IMR-90 (cell line): ENCODE data around the gene KCNK7. TPM values are rescaled to one million over a fixed set of nuclear protein-coding genes. Genes with fewer than 3 reads are reported as not detected.
A peak's percentile ranks its signal among the peaks of the same experiment; 100 is the strongest.

Experiments used
- ATAC-seq: fragments of 200-7000 bp; cut with Tn5 transposase; 2 replicates; pipeline ENCODE4 v1.9.1; 2020; ENCODE audit warnings: low read depth, mild to moderate bottlenecking, moderate library complexity
- BruUV-seq: library from RNA; stranded (reverse); fragments of 400-500 nt; replicated peaks from 2 replicates; lab custom pipeline; 2021; lab: Mats Ljungman, UMichigan
- CTCF ChIA-PET: fragments of 300-600 bp; formaldehyde crosslinking; extraction: SDS; loops from one replicate; lab custom pipeline; 2021; ENCODE audit warnings: antibody characterized with exemption; lab: Yijun Ruan, JAX
- POLR2A ChIA-PET: fragments of 300-600 bp; sonication (Branson Sonifier 250); formaldehyde crosslinking; loops from one replicate; lab custom pipeline; 2022; ENCODE audit warnings: antibody characterized with exemption; ENCODE audit not compliant: unreplicated experiment; lab: Charles Lee
- DNase-seq: peaks from one replicate; pipeline ENCODE4 v3.0.0; 2013
- H2AFZ ChIP-seq: replicated peaks from 2 replicates; pipeline ENCODE3; 2013; ENCODE audit warnings: low read length, mild to moderate bottlenecking; ENCODE audit not compliant: poor library complexity
- H2AK5ac ChIP-seq: 2 replicates; pipeline ENCODE4 v1.6.1; 2013; ENCODE audit warnings: low read depth, low read length, inconsistent platforms
- H2AK9ac ChIP-seq: replicated peaks from 2 replicates; pipeline ENCODE3; 2013; ENCODE audit warnings: mild to moderate bottlenecking, low read depth, low read length, moderate library complexity; ENCODE audit not compliant: poor library complexity
- H2BK120ac ChIP-seq: 2 replicates; pipeline ENCODE4 v1.6.1; 2013; ENCODE audit warnings: low read depth, low read length, inconsistent platforms
- H2BK15ac ChIP-seq: 3 replicates; pipeline ENCODE4 v1.6.1; 2013; ENCODE audit warnings: low read depth, low read length, inconsistent platforms
- H2BK20ac ChIP-seq: 2 replicates; pipeline ENCODE4 v1.6.1; 2013; ENCODE audit warnings: low read depth, mild to moderate bottlenecking, inconsistent platforms, low read length, moderate library complexity
- H2BK5ac ChIP-seq: 2 replicates; pipeline ENCODE4 v1.6.1; 2013; ENCODE audit warnings: mild to moderate bottlenecking, low read depth, low read length, inconsistent platforms; ENCODE audit not compliant: poor library complexity, severe bottlenecking
- H3K14ac ChIP-seq: replicated peaks from 2 replicates; pipeline ENCODE4 v1.6.1; 2013; ENCODE audit warnings: low read depth, low read length, inconsistent platforms
- H3K18ac ChIP-seq: 2 replicates; pipeline ENCODE4 v1.6.1; 2013; ENCODE audit warnings: low read depth, low read length, control low read depth
- H3K23ac ChIP-seq: 2 replicates; pipeline ENCODE4 v1.6.1; 2013; ENCODE audit warnings: low read depth, low read length, inconsistent platforms
- H3K27ac ChIP-seq: 2 replicates; pipeline ENCODE4 v1.5.1; 2013; ENCODE audit warnings: mild to moderate bottlenecking, control low read depth, low read length; ENCODE audit not compliant: insufficient read depth
- H3K27me3 ChIP-seq: 2 replicates; pipeline ENCODE4 v1.6.1; 2013; ENCODE audit warnings: low read length; ENCODE audit not compliant: control insufficient read depth, insufficient read depth
- H3K36me3 ChIP-seq: 2 replicates; pipeline ENCODE4 v1.6.1; 2013; ENCODE audit warnings: low read length, mixed read lengths; ENCODE audit not compliant: control insufficient read depth, insufficient read depth
- H3K4ac ChIP-seq: 2 replicates; pipeline ENCODE4 v1.6.1; 2013; ENCODE audit warnings: low read depth, low read length, inconsistent platforms
- H3K4me1 ChIP-seq: 2 replicates; pipeline ENCODE4 v1.6.1; 2013; ENCODE audit warnings: low read length, mixed read lengths; ENCODE audit not compliant: control insufficient read depth, insufficient read depth
- H3K4me2 ChIP-seq: 2 replicates; pipeline ENCODE4 v1.6.1; 2013; ENCODE audit warnings: low read depth, mild to moderate bottlenecking, control low read depth, low read length, moderate library complexity
- H3K4me3 ChIP-seq: 2 replicates; pipeline ENCODE4 v1.5.1; 2013; ENCODE audit warnings: low read depth, mild to moderate bottlenecking, control low read depth, low read length, moderate library complexity; ENCODE audit not compliant: insufficient read depth
- H3K56ac ChIP-seq: 2 replicates; pipeline ENCODE4 v1.6.1; 2013; ENCODE audit warnings: low read length, inconsistent platforms; ENCODE audit not compliant: insufficient read depth; ENCODE audit errors: extremely low read depth
- H3K79me1 ChIP-seq, 2 experiments: 2 replicates each; pipeline ENCODE4 v1.6.1; 2013; ENCODE audit warnings: low read length in 2 of 2, inconsistent platforms in 1 of 2, low read depth in 1 of 2
- H3K9ac ChIP-seq: 2 replicates; pipeline ENCODE4 v1.6.1; 2013; ENCODE audit warnings: low read depth, low read length, control low read depth
- H3K9me1 ChIP-seq: 2 replicates; pipeline ENCODE4 v1.6.1; 2013; ENCODE audit warnings: low read length, inconsistent platforms; ENCODE audit not compliant: insufficient read depth
- H3K9me3 ChIP-seq: 2 replicates; pipeline ENCODE4 v1.6.1; 2013; ENCODE audit warnings: low read length; ENCODE audit not compliant: control insufficient read depth, insufficient read depth
- H4K20me1 ChIP-seq: 2 replicates; pipeline ENCODE4 v1.6.1; 2013; ENCODE audit warnings: low read length, inconsistent platforms; ENCODE audit not compliant: insufficient read depth
- H4K5ac ChIP-seq: 2 replicates; pipeline ENCODE4 v1.6.1; 2013; ENCODE audit warnings: mild to moderate bottlenecking, low read depth, low read length, control low read depth
- H4K8ac ChIP-seq, 2 experiments: 2 replicates each; pipeline ENCODE4 v1.6.1; 2013; ENCODE audit warnings: low read depth in 2 of 2, low read length in 2 of 2, control low read depth in 1 of 2, inconsistent platforms in 1 of 2
- H4K91ac ChIP-seq: 2 replicates; pipeline ENCODE4 v1.6.1; 2013; ENCODE audit warnings: low read depth, low read length, inconsistent platforms; ENCODE audit not compliant: insufficient read depth
- BHLHE40 ChIP-seq: fragments of 150-350 bp; IDR thresholded peaks from 2 replicates; pipeline ENCODE4 v1.6.1; 2016; ENCODE audit warnings: mild to moderate bottlenecking, low read depth, low read length
- CEBPB ChIP-seq: IDR thresholded peaks from 2 replicates; pipeline ENCODE4 v1.6.1; 2012; ENCODE audit warnings: low read depth, low read length, improper control_type of control experiment
- CHD1 ChIP-seq: IDR thresholded peaks from 2 replicates; pipeline ENCODE4 v1.6.1; 2012; ENCODE audit warnings: low read depth, low read length, improper control_type of control experiment
- FOS ChIP-seq: fragments of 150-350 bp; IDR thresholded peaks from 2 replicates; pipeline ENCODE4 v1.6.1; 2016; ENCODE audit warnings: low read depth, low read length
- MAZ ChIP-seq: IDR thresholded peaks from 2 replicates; pipeline ENCODE4 v1.6.1; 2012; ENCODE audit warnings: low read depth, mild to moderate bottlenecking, low read length, improper control_type of control experiment, moderate library complexity, borderline replicate concordance
- MXI1 ChIP-seq: IDR thresholded peaks from 2 replicates; pipeline ENCODE4 v1.6.1; 2012; ENCODE audit warnings: low read depth, mild to moderate bottlenecking, low read length, moderate library complexity, borderline replicate concordance
- NFE2L2 ChIP-seq: fragments of 150-350 bp; IDR thresholded peaks from 2 replicates; pipeline ENCODE4 v1.6.1; 2016; ENCODE audit warnings: low read depth, mild to moderate bottlenecking, low read length
- POLR2A ChIP-seq: IDR thresholded peaks from 2 replicates; pipeline ENCODE4 v1.6.1; 2012; ENCODE audit warnings: mild to moderate bottlenecking, low read depth, low read length
- RAD21 ChIP-seq: IDR thresholded peaks from 2 replicates; pipeline ENCODE4 v1.6.1; 2012; ENCODE audit warnings: low read length, improper control_type of control experiment
- RCOR1 ChIP-seq: IDR thresholded peaks from 2 replicates; pipeline ENCODE4 v1.6.1; 2012; ENCODE audit warnings: mild to moderate bottlenecking, low read length, improper control_type of control experiment; ENCODE audit not compliant: insufficient replicate concordance
- RFX5 ChIP-seq: IDR thresholded peaks from 2 replicates; pipeline ENCODE4 v1.8.0; 2012; ENCODE audit warnings: low read depth, mild to moderate bottlenecking, low read length, moderate library complexity
- SMC3 ChIP-seq: fragments of 150-350 bp; IDR thresholded peaks from 2 replicates; pipeline ENCODE4 v1.6.1; 2016; ENCODE audit warnings: low read depth, mild to moderate bottlenecking, antibody characterized with exemption, low read length, moderate library complexity
- WGBS, 2 experiments: methylation state at CpG; one replicate each; pipeline versions ENCODE4 v1.1.5 to v1.1.7; 2013; ENCODE audit warnings: missing lambda C conversion rate in 2 of 2; ENCODE audit not compliant: insufficient read length in 1 of 2; ENCODE audit errors: extremely low coverage in 2 of 2; 5-methylcytosine and 5-hydroxymethylcytosine counted together
- dilution Hi-C: fragments of 300-500 bp; cut with HindIII; formaldehyde crosslinking; loops from one replicate; pipeline ENCODE4 v1.14.3; 2018; ENCODE audit warnings: low sequenced_read_pairs; ENCODE audit not compliant: unreplicated experiment
- in situ Hi-C: fragments of 300-500 bp; cut with MboI; formaldehyde crosslinking; loops from 3 replicates; pipeline ENCODE4 v1.14.3; 2019; ENCODE audit warnings: low sequenced_read_pairs, inconsistent platforms, mixed read lengths
- intact Hi-C: fragments of 100-400 bp; cut with micrococcal nuclease; formaldehyde crosslinking; loops from 2 replicates; pipeline ENCODE4 v1.10.0; 2022
- polyA plus RNA-seq, 3 experiments: library from polyadenylated mRNA; depleted of rRNA; stranded (reverse); fragments of >200 nt; gene quantifications; 2 replicates each; pipeline ENCODE4 v1.2.3, GENCODE V29; 2012; ENCODE audit warnings: low replicate concordance in 1 of 3
- total RNA-seq: library from RNA; depleted of rRNA; stranded (reverse); fragments of >200 nt; gene quantifications from 2 replicates; pipeline ENCODE4 v1.2.3, GENCODE V29; 2012
- TF ChIP-seq, protein P1 (sequence below): fragments of 150-350 bp; IDR thresholded peaks from 2 replicates; pipeline ENCODE4 v1.6.1; 2017; ENCODE audit warnings: mild to moderate bottlenecking, antibody characterized with exemption, low read length, low read depth
- TF ChIP-seq, protein P2 (sequence below): conservative IDR thresholded peaks from 2 replicates; pipeline ENCODE4 v1.5.1; 2012; ENCODE audit warnings: mild to moderate bottlenecking, low read depth, low read length, improper control_type of control experiment
- TF ChIP-seq, protein P3 (sequence below): fragments of 150-350 bp; IDR thresholded peaks from 2 replicates; pipeline ENCODE4 v1.6.1; 2016; ENCODE audit warnings: low read depth, mild to moderate bottlenecking, low read length, moderate library complexity, borderline replicate concordance

Gene KCNK7
- total and polyA plus RNA-seq, 2 of the 4 experiments (the other 2 are of a cell fraction): 0.09 TPM; not detected in 1

DNA sequence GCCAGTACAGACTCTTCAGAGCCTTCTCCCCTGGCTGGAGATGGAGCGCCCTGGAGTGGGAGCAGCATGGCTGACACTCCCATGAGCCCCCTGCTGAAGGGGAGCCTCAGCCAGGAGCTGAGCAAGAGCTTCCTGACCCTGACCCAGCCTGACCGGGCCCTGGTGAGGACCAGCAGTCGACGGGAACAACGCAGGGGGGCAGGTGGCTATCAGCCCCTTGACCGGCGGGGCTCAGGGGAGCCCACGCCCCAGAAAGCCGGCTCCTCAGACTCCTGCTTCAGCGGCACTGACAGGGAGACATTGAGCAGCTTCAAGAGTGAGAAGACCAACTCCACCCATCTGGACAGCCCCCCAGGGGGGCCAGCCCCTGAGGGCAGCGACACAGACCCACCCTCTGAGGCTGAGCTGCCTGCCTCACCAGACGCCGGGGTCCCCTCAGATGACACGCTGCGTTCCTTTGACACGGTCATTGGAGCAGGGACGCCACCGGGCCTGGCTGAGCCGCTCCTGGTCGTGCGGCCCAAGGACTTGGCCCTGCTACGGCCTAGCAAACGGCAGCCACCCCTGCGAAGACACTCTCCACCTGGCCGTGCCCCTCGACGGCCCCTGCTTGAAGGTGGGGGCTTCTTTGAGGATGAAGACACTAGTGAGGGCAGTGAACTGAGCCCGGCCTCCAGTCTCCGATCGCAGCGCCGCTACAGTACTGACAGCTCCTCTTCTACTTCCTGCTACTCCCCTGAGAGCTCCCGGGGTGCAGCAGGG, 22.6 kb upstream of the KCNK7 start:
- Histone ChIP-seq H2BK120ac (no peak overlapping the region), H3K27me3 (no peaks in the 10 kb centered on the region), H4K91ac (no peak overlapping the region), H2BK5ac (no peak overlapping the region), H2AFZ (no peak overlapping the region), H3K4me3 (no peak overlapping the region), H2AK9ac (peak overlapping the region; percentile 34), H2AK5ac (no peak overlapping the region), H3K79me1 (peaks cover 11 to 47% of the 10 kb centered on the region in 2 experiments), H4K8ac (no peak overlapping the region), H3K14ac (no peak overlapping the region), H4K20me1 (peaks cover 21% of the 10 kb centered on the region), H3K4ac (no peak overlapping the region), H3K23ac (no peak overlapping the region), H3K27ac (no peak overlapping the region), H2BK15ac (no peak overlapping the region), H4K5ac (no peak overlapping the region), H3K36me3 (peaks cover 45% of the 10 kb centered on the region), H3K9ac (no peak overlapping the region), H3K9me3 (no peaks in the 10 kb centered on the region), H3K56ac (no peak overlapping the region), H3K9me1 (0 out of 2 replicates have a peak, but pooled peaks cover 1% of the 10 kb centered on the region), H2BK20ac (no peak overlapping the region), H3K18ac (no peak overlapping the region), H3K4me2 (no peak overlapping the region), H3K4me1 (peaks cover 4% of the 10 kb centered on the region; the same call in 1 of the 2 replicates)
- in situ Hi-C loops: no loop called here
- POLR2A ChIA-PET: no interaction called here
- ATAC-seq: no peak
- BruUV-seq: no TSS peak
- dilution Hi-C loops: no loop called here
- WGBS, 2 experiments: 91% methylated on average over 19 of the region's 33 CpGs; no CpG with 5 or more reads in 1 of the 2 experiments
- no peak for DNase-seq
- CTCF ChIA-PET: no interaction called here
- intact Hi-C loops: no loop called here
- TF ChIP-seq CEBPB: no peak
- TF ChIP-seq RAD21: no peak
- no peak for TF ChIP-seq MXI1
- TF ChIP-seq CHD1: no peak
- TF ChIP-seq MAZ: no peak
- no peak for TF ChIP-seq BHLHE40
- no peak for TF ChIP-seq POLR2A
- TF ChIP-seq, protein P1, sequence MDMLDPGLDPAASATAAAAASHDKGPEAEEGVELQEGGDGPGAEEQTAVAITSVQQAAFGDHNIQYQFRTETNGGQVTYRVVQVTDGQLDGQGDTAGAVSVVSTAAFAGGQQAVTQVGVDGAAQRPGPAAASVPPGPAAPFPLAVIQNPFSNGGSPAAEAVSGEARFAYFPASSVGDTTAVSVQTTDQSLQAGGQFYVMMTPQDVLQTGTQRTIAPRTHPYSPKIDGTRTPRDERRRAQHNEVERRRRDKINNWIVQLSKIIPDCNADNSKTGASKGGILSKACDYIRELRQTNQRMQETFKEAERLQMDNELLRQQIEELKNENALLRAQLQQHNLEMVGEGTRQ: no peak
- no peak for TF ChIP-seq RFX5
- TF ChIP-seq RCOR1: no peak
- TF ChIP-seq, protein P2, sequence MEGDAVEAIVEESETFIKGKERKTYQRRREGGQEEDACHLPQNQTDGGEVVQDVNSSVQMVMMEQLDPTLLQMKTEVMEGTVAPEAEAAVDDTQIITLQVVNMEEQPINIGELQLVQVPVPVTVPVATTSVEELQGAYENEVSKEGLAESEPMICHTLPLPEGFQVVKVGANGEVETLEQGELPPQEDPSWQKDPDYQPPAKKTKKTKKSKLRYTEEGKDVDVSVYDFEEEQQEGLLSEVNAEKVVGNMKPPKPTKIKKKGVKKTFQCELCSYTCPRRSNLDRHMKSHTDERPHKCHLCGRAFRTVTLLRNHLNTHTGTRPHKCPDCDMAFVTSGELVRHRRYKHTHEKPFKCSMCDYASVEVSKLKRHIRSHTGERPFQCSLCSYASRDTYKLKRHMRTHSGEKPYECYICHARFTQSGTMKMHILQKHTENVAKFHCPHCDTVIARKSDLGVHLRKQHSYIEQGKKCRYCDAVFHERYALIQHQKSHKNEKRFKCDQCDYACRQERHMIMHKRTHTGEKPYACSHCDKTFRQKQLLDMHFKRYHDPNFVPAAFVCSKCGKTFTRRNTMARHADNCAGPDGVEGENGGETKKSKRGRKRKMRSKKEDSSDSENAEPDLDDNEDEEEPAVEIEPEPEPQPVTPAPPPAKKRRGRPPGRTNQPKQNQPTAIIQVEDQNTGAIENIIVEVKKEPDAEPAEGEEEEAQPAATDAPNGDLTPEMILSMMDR: no peak
- TF ChIP-seq, protein P3, sequence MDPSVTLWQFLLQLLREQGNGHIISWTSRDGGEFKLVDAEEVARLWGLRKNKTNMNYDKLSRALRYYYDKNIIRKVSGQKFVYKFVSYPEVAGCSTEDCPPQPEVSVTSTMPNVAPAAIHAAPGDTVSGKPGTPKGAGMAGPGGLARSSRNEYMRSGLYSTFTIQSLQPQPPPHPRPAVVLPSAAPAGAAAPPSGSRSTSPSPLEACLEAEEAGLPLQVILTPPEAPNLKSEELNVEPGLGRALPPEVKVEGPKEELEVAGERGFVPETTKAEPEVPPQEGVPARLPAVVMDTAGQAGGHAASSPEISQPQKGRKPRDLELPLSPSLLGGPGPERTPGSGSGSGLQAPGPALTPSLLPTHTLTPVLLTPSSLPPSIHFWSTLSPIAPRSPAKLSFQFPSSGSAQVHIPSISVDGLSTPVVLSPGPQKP: no peak
- TF ChIP-seq NFE2L2: no peak
- no peak for TF ChIP-seq SMC3
- TF ChIP-seq FOS: no peak
